WTC11 (cell line): ENCODE results near the gene KLHDC3. TPM values are rescaled to one million over a fixed set of nuclear protein-coding genes. Genes with fewer than 3 reads are reported as not detected.
A peak's percentile ranks its signal among the peaks of the same experiment; 100 is the strongest.

Experiments
- ATAC-seq: fragments of 200-7000 bp; cut with Tn5 transposase; 2 replicates; pipeline ENCODE4 v1.10.0; 2021; ENCODE audit warnings: mild to moderate bottlenecking, moderate library complexity
- CTCF ChIA-PET: fragments of 300-600 bp; sonication (Branson Sonifier 250); formaldehyde crosslinking; loops from one replicate; lab custom pipeline; 2021; ENCODE audit warnings: antibody characterized with exemption; lab: Charles Lee
- POLR2A ChIA-PET: fragments of 350-600 bp; sonication (Branson Sonifier 250); formaldehyde crosslinking; loops from one replicate; lab custom pipeline; 2021; ENCODE audit warnings: antibody characterized with exemption; lab: Charles Lee
- DNase-seq: peaks from one replicate; pipeline ENCODE4 v3.0.0; 2021; ENCODE audit warnings: low spot score
- H3K27ac Mint-ChIP-seq: 2 replicates; pipeline ENCODE4 v1.8.0; 2021; ENCODE audit warnings: mixed read lengths
- H3K27me3 Mint-ChIP-seq: 2 replicates; pipeline ENCODE4 v1.8.0; 2021; ENCODE audit warnings: low read depth, mild to moderate bottlenecking, moderate library complexity, mixed read lengths
- H3K36me3 Mint-ChIP-seq: 2 replicates; pipeline ENCODE4 v1.8.0; 2021; ENCODE audit warnings: mixed read lengths
- H3K4me1 Mint-ChIP-seq: 2 replicates; pipeline ENCODE4 v1.8.0; 2022; ENCODE audit warnings: mixed read lengths
- H3K4me3 Mint-ChIP-seq: 2 replicates; pipeline ENCODE4 v1.8.0; 2021; ENCODE audit warnings: mild to moderate bottlenecking, moderate library complexity, mixed read lengths
- H3K9me3 Mint-ChIP-seq: 2 replicates; pipeline ENCODE4 v1.8.0; 2021; ENCODE audit warnings: mixed read lengths
- AFF4 ChIP-seq: sonication (generic); formaldehyde crosslinking; IDR thresholded peaks from 2 replicates; pipeline ENCODE4 v1.8.1; 2023; ENCODE audit warnings: mild to moderate bottlenecking, missing genetic modification reagents, borderline replicate concordance
- AR ChIP-seq: fragments of 250-450 bp; sonication (Bioruptor Pico); IDR thresholded peaks from 2 replicates; pipeline ENCODE4 v1.9.0; 2021; ENCODE audit warnings: mild to moderate bottlenecking
- ATF1 ChIP-seq: sonication (generic); formaldehyde crosslinking; IDR thresholded peaks from 2 replicates; pipeline ENCODE4 v1.8.1; 2023; ENCODE audit warnings: mild to moderate bottlenecking, moderate library complexity, missing genetic modification reagents
- E2F1 ChIP-seq: sonication (generic); formaldehyde crosslinking; IDR thresholded peaks from 2 replicates; pipeline ENCODE4 v1.8.0; 2022; ENCODE audit warnings: mild to moderate bottlenecking, missing genetic modification reagents
- GABPB1 ChIP-seq: sonication (generic); formaldehyde crosslinking; IDR thresholded peaks from 2 replicates; pipeline ENCODE4 v1.8.1; 2023; ENCODE audit warnings: mild to moderate bottlenecking, missing genetic modification reagents
- JAZF1 ChIP-seq: fragments of 250-450 bp; sonication (Bioruptor Pico); IDR thresholded peaks from 2 replicates; pipeline ENCODE4 v1.9.0; 2021; ENCODE audit warnings: moderate library complexity, mild to moderate bottlenecking, inconsistent platforms
- JUN ChIP-seq: sonication (generic); formaldehyde crosslinking; IDR thresholded peaks from 2 replicates; pipeline ENCODE4 v1.8.0; 2023; ENCODE audit warnings: mild to moderate bottlenecking, missing genetic modification reagents
- MLX ChIP-seq: sonication (generic); formaldehyde crosslinking; IDR thresholded peaks from 2 replicates; pipeline ENCODE4 v1.8.1; 2023; ENCODE audit warnings: mild to moderate bottlenecking, missing genetic modification reagents, moderate library complexity
- MYBL2 ChIP-seq: sonication (generic); formaldehyde crosslinking; IDR thresholded peaks from 2 replicates; pipeline ENCODE4 v1.8.1; 2023; ENCODE audit warnings: mild to moderate bottlenecking, moderate library complexity, missing genetic modification reagents
- TEAD1 ChIP-seq: sonication (generic); formaldehyde crosslinking; IDR thresholded peaks from 2 replicates; pipeline ENCODE4 v1.8.0; 2022; ENCODE audit warnings: mild to moderate bottlenecking, missing genetic modification reagents
- TEAD4 ChIP-seq: sonication (generic); formaldehyde crosslinking; IDR thresholded peaks from 2 replicates; pipeline ENCODE4 v1.8.0; 2022; ENCODE audit warnings: mild to moderate bottlenecking, missing genetic modification reagents
- USF2 ChIP-seq: sonication (generic); formaldehyde crosslinking; IDR thresholded peaks from 2 replicates; pipeline ENCODE4 v1.8.1; 2023; ENCODE audit warnings: mild to moderate bottlenecking, missing genetic modification reagents, moderate library complexity
- ZNF232 ChIP-seq: sonication (generic); formaldehyde crosslinking; IDR thresholded peaks from 2 replicates; pipeline ENCODE4 v1.8.0; 2022; ENCODE audit warnings: mild to moderate bottlenecking, missing genetic modification reagents
- ZNF317 ChIP-seq: sonication (generic); formaldehyde crosslinking; IDR thresholded peaks from 2 replicates; pipeline ENCODE4 v1.8.1; 2023; ENCODE audit warnings: low read depth, mild to moderate bottlenecking, moderate library complexity, missing genetic modification reagents, borderline replicate concordance
- ZNF425 ChIP-seq: fragments of 250-450 bp; sonication (Bioruptor Pico); conservative IDR thresholded peaks from 2 replicates; pipeline ENCODE4 v1.9.0; 2021; ENCODE audit warnings: mild to moderate bottlenecking
- total RNA-seq: library from RNA; stranded (reverse); gene quantifications from 3 replicates; pipeline ENCODE4 v1.2.3, GENCODE V29; 2021

Gene KLHDC3
- total RNA-seq, 1 experiment from 2014 or later: 172 TPM

GRCh38 chr6:42970871-42971612, 43.0 kb upstream of the KLHDC3 start:
- no peaks in the 10 kb centered on the region for H3K9me3 Mint-ChIP-seq
- ATAC-seq: peak; percentile 15; the same call in 1 of the 2 replicates
- no peaks in the 10 kb centered on the region for H3K27me3 Mint-ChIP-seq
- H3K36me3 Mint-ChIP-seq: no peaks in the 10 kb centered on the region
- TF ChIP-seq ZNF425 (no peak), GABPB1 (CRISPR knock-in tag) (no peak), AR (CRISPR knock-in tag) (no peak), TEAD4 (no peak), MYBL2 (CRISPR knock-in tag) (no peak)
- POLR2A ChIA-PET: interaction anchor here (1.5 to 2.7 kb wide), 2 partner anchors 13 to 42 kb away, joined by 4 to 9 read pairs; partner anchors contain the start of genes CNPY3 and PPP2R5D
- CTCF ChIA-PET: interaction anchor here (1.3 to 1.6 kb wide), 2 partner anchors 40 to 59 kb away, joined by 3 to 5 read pairs; no protein-coding TSS in a partner anchor
- DNase-seq: no peak
- no peaks in the 10 kb centered on the region for H3K4me1 Mint-ChIP-seq
- no peak overlapping the region for H3K4me3 Mint-ChIP-seq
- no peak overlapping the region; the same call in 1 of the 2 replicates for H3K27ac Mint-ChIP-seq

GRCh38 chr6:42971746-42972327, 42.2 kb upstream of the KLHDC3 start:
- TF ChIP-seq E2F1 (CRISPR knock-in tag) (no peak), AFF4 (CRISPR knock-in tag) (no peak), ATF1 (no peak)
- ChIA-PET CTCF (interaction anchor here (1.6 to 1.8 kb wide), 2 partner anchors 11 to 39 kb away, joined by 5 to 9 read pairs; partner anchors contain the start of gene GNMT), POLR2A (interaction anchor here (0.5 to 2.7 kb wide), 3 partner anchors 12 to 108 kb away, joined by 3 to 9 read pairs (median 4); partner anchors contain the start of genes CNPY3 and PPP2R5D)
- Mint-ChIP-seq H3K27me3 (no peaks in the 10 kb centered on the region), H3K9me3 (no peaks in the 10 kb centered on the region), H3K4me3 (no peak overlapping the region), H3K4me1 (peaks cover 1% of the 10 kb centered on the region; the same call in 1 of the 2 replicates), H3K36me3 (no peaks in the 10 kb centered on the region), H3K27ac (peak overlapping the region; percentile 66; the same call in 1 of the 2 replicates)
- no peak for DNase-seq
- ATAC-seq: no peak

GRCh38 chr6:42973926-42974325, 40.1 kb upstream of the KLHDC3 start:
- Mint-ChIP-seq H3K36me3 (no peaks in the 10 kb centered on the region), H3K27ac (peak overlapping the region; percentile 57), H3K27me3 (no peaks in the 10 kb centered on the region), H3K4me1 (peaks cover 7% of the 10 kb centered on the region), H3K4me3 (no peak overlapping the region), H3K9me3 (no peaks in the 10 kb centered on the region)
- ATAC-seq (no peak), DNase-seq (no peak)
- ChIA-PET POLR2A (no interaction called here), CTCF (interaction anchor here (1.1 kb wide), 1 partner anchor 170 kb away, joined by 3 read pairs; no protein-coding TSS in a partner anchor)
- no peak for TF ChIP-seq JUN
- no peak for TF ChIP-seq MLX (CRISPR knock-in tag)
- TF ChIP-seq ZNF317: no peak
- TF ChIP-seq JAZF1 (CRISPR knock-in tag): no peak
- no peak for TF ChIP-seq ZNF425
- no peak for TF ChIP-seq USF2 (CRISPR knock-in tag)
- no peak for TF ChIP-seq TEAD1
- TF ChIP-seq ZNF232 (CRISPR knock-in tag): no peak
